ENCODE results near the gene SUN5.
"Not testable (repeated sequence)": the region's sequence is repeated elsewhere in the genome, so short reads cannot be mapped to it uniquely, and the experiment has no call there.

Gene SUN5

DNA sequence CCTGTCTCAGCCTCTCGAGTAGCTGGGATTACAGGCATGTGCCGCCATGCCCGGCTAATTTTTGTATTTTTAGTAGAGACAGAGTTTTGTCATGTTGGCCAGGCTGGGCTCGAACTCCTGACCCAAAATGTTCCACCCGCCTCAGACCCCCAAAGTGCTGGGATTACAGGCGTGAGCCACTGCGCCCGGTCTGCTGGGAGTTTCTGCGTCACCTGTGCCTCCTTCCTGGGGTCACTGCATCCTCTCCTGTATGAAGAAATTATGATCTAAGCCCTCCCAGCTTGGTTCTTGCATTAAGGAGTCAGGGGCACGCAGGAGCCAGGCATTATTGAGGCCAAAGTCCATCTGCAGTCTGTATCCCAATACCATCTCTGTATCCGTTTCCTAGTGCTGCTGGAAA lies 41.6 kb downstream of the SUN5 start:
- not testable (repeated sequence) for DNase-seq

GRCh38 chr20:32962053-32962452 lies 42.2 kb downstream of the SUN5 start:
- no peak for DNase-seq

GRCh38 chr20:32960849-32961731 lies 43.1 kb downstream of the SUN5 start:
- DNase-seq: no peak

- no peak for DNase-seq
Observed at GRCh38 chr20:32960222-32960518, 44.1 kb downstream of the SUN5 start.

DNA sequence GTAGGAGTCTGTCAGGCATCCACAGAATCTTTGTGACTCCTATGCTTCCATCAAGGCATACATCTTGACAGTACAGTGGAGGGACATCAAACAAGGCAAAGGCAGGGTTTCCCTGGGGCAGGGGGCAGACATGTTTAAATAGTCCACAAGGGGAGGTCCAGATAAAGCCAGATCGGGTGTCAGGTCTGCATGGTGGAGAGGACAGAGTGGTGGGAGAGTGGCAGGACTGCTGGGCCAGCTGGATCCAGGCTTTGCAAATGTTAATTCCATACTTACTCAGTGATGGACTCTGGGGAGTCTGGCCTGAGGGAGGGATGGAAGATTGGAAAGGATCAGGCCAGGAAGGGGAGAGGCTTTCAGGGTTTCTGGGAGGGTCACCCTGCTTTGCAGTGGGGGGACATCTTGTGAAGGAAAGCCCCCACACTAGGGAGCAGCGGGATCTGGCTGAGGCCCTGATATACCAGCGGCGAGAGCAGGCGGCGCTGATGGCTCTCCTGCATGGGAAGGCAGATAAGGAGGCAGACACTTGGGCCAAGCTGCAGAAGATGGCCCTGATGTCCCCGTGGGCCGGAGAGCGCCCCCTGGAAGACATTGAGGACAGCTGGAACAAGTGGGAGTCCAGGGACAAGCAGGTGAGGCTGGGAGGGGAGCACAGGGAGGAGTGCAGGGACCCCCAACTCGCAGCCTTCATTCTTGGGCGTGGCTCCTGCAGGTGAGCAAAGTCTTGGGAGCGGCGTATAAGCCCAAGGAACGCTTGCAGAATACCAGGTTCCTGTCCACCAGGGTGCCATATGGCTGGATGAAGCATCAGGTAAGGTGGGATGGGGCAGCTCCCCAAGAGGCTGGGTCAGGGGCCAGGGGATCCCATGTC lies 44.6 kb downstream of the SUN5 start:
- no peak for DNase-seq

GRCh38 chr20:32958574-32958973 lies 45.7 kb downstream of the SUN5 start:
- DNase-seq: no peak

DNA sequence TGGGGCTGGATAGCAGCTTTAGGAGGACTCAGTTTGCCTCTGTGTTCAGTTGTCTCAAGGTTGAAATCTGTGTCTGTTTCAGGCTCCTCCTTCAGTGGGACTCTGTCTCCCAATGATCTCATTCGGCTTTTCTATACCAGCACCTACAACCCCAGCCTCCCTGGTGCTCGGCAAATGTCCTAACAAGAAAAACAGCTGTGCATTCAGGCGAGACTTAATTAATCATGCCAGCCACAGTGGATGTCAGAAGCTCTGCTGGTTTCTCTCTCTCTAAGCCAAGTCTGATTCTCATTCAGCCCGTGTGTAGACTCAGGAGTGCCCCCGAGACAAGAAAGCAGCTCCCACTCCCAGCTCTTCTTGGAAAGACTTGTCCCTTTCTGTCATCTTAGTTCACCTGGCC lies 46.8 kb downstream of the SUN5 start:
- no peak for DNase-seq

DNA sequence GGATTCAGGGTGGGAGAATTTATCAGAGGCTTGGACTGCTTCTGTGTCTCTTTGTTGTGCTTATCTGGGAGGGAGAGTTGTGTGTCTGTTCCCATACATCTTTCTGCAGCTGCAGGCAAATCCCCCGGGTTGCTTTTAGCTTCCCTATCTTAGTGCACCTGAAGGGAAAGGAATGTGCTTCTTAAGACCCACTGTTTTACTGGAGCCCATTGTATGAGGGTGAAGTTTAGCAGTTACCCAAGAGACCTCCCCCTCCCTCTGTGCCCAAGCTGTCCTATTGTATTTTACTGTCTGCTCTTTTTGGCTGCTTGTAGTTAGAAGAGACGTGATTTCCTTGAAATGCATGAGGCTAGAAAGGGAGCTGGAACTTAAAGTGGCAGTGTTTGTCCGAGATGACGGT lies 53.7 kb downstream of the SUN5 start:
- DNase-seq: not testable (repeated sequence)

- DNase-seq: no peak
Observed at GRCh38 chr20:32946629-32947028, 57.6 kb downstream of the SUN5 start.

GRCh38 chr20:32945710-32946221 lies 58.5 kb downstream of the SUN5 start:
- no peak for DNase-seq

DNA sequence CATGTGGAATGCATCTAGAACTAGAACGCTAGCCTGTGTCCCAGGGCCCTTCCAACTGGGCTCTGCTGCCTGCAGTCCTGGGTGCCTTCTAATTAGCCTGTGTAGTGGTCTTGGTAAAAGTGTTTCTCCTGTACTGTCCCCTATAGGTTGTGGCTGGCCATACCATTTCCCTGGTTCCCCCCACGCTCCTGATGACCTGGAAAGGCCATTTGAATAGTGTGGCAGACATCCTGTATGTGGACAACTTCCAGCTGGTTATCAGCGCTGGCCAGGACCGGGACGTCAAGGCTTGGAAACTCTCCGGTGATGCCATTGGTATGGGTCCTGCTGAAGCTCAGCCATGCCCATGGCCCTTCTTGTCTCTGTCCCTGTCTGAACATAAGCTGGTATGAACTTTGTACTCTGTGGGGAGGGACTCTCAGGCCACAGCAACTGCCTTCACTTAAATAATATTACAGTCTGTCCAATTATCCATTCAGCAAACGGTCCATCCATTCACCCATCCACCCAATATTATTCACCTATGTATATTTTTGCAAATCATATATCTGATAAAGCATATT lies 60.7 kb downstream of the SUN5 start:
- DNase-seq: no peak

DNA sequence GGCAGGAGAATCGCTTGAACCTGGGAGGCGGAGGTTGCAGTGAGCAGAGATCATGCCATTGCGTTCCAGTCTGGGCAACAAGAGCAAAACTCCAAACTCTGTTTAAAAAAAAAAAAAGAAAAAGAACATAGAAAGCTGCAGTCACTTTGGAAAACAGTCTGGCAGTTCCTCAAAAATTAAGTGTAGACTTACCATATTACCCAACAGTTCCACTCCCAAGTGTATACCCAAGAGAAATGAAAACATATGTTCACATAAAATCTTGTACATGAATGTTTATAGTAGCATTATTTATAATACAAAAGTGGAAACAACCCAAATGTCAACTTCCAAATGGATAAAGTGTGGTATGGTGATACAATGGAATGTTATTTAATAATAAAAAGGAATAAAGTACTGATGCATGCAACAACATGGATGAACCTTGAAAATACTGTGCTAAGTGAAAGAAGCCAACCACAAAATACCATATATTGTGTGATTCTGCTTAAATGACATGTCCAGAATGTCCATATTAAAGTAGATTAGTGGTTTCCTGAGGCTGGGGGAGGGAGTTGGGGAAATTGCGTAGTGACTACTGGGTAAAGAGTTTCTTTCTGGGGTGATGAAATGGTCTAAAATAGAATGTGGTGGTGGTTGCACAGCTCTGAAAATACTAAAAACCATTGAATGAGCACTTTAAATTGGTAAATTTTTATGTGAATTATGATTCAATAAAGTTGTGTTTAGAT lies 62.9 kb downstream of the SUN5 start:
- no peak for DNase-seq

GRCh38 chr20:32934580-32934979 lies 69.7 kb downstream of the SUN5 start:
- no peak for DNase-seq

Measured in activated CD8-positive, alpha-beta memory T cell treated with anti-CD3 and anti-CD28 coated beads, Interleukin-2, amount 50 U/mL, for 4 hours (primary cell).